HG03095 (cell line): Measurements from ENCODE around the gene SAMM50.

ENCODE experiments used
- ATAC-seq: cut with Tn5 transposase; IDR thresholded peaks from one replicate; pipeline ENCODE4 v1.9.1; 2021; ENCODE audit warnings: moderate library complexity; ENCODE audit not compliant: unreplicated experiment

Gene SAMM50

DNA sequence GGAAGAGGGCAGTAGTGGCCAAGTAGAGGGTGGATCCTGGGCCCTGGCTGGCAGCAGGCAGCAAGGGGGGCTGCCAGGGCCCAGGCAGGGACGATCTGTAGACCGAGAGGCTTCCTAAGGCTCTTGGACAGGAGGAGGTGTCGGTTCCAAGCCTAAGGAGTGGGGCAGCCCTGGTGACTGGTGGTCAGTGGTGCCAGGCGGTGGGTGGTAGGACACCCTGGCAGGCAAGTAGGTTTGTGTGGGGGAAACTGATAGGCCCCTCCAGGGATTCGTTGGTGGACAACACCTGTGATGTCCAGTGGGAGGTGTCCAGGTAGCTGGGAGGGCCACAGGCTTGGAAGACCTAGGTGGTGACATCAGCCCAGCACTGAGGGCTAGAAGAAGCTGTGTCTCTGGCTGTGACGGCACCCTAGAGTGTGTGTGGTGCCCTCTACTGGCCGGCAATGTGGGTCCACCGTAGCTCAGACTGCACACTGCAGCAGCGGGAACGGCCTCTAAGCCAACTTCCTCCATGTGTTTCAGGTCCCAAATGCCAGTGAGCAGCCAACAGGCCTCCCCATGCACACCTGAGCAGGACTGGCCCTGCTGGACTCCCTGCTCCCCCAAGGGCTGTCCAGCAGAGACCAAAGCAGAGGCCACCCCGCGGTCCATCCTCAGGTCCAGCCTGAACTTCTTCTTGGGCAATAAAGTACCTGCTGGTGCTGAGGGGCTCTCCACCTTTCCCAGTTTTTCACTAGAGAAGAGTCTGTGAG, 9.4 kb upstream of the SAMM50 start:
- ATAC-seq: no peak

DNA sequence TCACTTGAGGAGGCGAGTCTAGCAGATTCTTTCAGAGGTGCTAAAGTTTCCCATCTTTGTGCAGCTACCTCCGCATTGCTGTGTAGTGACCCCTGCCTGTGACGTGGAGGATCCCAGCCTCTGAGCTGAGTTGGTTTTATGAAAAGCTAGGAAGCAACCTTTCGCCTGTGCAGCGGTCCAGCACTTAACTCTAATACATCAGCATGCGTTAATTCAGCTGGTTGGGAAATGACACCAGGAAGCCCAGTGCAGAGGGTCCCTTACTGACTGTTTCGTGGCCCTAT, 8.9 kb upstream of the SAMM50 start:
- ATAC-seq: no peak

- ATAC-seq: no peak
Observed at GRCh38 chr22:43948836-43949406, 6.3 kb upstream of the SAMM50 start.

- ATAC-seq: no peak
Observed at GRCh38 chr22:43951391-43951790, 3.9 kb upstream of the SAMM50 start.

DNA sequence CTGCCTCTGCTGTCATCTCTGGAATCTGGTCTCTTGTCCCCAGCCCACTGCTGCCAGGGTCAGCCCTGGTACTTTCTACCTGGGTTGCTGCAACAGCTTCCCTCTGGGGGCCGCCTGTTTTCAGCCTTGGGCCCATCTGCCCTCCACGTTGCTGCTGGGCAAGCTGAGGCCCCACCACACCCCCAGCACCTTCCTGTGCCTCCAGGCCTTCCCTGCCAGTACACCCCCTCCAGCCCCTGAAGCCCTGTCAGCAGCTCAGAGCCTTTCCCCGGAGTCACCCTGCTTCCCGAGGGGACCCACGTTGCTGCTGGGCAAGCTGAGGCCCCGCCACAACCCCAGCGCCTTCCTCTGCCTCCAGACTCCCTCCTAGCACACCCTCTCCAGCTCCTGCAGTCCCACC, 3.3 kb upstream of the SAMM50 start:
- no peak for ATAC-seq

GRCh38 chr22:43953988-43954785, 1.1 kb upstream of the SAMM50 start:
- ATAC-seq: no peak

DNA sequence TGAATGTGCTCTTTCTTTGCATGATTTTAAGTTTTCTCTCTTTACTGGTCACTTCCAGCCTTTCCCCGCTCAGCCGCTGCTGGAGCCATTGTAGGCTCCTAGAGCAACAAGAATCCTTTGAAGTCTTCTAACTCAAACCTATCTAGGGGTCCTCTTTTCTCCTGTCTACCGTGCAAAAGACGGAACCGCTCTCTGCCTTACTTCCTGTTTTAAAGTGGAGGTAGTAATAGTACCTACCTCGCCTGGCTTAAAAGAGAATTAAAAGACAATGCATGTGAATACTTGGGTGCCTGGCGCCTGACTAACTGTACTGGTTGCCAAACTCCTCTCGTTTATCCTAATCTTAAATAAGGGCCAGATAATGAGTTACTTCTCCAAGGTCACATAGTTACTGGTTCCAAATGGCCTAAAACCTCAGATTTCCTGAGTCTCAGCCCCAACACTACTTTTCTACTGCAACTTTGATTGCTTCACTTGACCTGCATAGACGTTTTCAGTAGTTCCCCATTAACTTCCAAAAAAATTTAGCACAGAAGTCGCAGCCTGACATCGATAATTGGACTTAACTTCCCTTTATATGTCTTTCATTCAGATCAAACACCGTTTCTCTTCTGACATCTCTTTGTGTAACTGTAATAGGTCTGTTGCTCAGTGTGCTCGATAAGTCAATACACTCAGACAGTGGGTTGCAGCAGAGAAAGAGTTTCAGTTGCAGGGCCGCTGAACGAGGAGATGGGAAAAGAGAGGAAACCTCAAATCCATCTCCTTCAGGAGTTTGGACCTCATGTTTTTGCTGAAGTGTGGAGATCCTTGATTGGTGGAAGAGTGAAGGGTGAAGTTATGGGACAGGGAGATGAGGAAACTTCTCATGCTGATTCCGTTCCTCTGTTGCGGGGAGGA, 891 bp downstream of the SAMM50 start:
- ATAC-seq: peak; percentile 9

DNA sequence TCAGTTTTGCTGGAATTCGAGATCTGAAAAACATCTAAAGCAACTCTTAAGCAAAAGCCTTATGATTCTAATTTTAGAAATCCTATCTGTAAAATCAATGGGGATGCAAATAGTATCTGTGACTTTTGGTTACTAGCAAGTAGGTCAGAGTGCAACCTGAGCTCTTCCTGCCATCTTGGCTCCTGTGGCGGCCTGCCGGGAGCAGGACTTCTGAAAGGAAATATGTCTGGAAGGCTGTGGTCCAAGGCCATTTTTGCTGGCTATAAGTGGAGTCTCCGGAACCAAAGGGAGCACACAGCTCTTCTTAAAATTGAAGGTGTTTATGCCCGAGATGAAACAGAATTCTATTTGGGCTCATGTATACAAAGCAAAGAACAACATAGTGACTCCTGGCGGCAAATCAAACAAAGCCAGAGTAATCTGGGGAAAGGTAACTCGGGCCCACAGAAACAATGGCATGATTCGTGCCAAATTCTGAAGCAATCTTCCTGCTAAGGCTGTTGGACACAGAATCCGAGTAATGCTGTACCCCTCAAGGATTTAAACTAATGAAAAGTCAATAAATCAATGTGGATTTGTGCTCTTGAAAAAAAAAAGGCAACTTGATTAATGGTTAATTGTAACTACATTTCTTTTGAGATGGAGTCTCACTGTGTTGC, 1.7 kb downstream of the SAMM50 start:
- ATAC-seq: no peak

GRCh38 chr22:43957871-43958270, 2.6 kb downstream of the SAMM50 start:
- ATAC-seq: no peak

DNA sequence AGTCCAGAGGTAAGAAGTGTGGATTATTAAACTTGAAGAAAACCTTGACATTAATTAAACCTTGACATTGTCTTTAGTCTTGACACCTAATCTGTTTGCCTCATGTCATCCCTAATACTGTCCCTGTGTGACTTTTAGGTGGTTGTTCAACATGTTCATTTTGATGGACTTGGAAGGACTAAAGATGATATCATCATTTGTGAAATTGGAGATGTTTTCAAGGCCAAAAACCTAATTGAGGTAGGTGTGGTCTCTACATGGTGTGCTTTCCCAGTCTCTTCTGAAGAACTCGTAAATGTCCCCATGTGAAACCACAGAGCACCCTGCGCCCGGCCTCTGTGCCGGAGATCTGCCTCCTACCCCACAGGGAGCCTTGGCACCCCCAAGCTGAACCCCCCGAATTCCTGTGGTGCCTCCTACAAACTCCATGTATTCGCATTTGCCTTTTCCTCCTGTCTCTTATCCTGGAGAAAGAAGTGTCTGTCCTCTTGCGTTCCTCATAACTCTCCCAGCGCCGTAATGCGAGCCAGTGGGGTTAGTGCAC, 9.1 kb downstream of the SAMM50 start:
- no peak for ATAC-seq

- ATAC-seq: no peak
Observed at GRCh38 chr22:43967069-43967468, 11.8 kb downstream of the SAMM50 start.

- ATAC-seq: no peak
Observed at GRCh38 chr22:43968614-43969013, 13.4 kb downstream of the SAMM50 start.

- ATAC-seq: no peak
Observed at GRCh38 chr22:43969021-43969878, 14.0 kb downstream of the SAMM50 start.

DNA sequence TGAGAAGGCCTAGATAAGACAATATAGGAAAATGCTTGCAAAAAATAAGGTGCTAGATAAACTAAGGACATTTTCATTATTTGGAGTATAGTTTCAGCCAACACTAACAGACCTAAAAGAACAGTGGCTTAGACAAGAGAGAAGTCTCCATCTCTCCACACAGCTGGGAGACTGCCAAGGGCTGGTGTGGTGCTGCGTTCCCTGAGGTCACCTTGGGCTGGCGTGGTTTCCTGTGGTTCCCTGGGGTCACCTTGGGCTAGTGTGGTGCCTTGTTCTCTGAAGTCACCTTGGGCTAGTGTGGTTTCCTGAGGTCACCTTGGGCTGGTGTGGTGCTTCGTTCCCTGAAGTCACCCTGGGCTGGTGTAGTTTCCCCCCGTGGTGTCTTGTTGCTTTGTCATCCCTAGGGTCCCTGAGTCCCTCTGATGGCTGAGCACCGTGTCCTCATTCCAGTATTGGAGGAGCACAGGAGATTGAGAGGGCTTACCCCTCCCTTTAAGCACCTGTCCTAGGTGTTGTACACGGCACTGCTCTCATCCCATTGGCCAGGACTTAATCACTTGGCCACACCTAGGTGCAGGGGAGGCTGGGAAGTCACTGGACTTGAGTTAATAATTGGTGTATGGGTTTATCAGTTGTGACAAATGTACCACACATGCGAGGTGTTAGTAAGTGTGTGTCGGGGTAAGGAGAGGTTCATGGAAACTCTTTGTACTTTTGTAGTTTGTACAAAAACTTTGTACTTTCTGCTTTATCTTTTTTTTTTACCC, 14.9 kb downstream of the SAMM50 start:
- ATAC-seq: no peak

- no peak for ATAC-seq
Observed at GRCh38 chr22:43971112-43971511, 15.9 kb downstream of the SAMM50 start.

DNA sequence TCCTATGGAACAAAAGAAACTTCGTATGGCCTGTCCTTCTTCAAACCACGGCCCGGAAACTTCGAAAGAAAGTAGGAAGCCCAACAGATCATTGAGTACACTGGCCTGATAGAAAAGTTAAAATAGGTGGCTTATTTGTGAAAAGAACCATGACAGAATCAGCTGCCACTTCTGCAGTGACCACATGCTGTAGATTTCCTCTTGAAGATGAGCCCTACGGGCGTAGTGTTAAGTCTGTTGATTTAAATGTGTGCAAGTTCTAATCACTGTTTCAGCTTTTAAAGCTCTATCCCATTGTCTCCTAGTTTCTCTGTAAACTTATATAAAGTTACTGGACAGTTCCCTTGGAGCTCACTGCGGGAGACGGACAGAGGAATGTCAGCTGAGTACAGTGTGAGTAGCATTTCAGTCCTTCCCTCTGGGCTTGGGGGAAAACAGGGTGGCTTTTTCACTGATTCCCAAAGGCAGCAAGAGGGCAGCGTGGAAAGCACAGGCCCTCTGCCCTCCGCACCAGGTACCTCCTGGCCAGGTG, 17.8 kb downstream of the SAMM50 start:
- ATAC-seq: no peak

DNA sequence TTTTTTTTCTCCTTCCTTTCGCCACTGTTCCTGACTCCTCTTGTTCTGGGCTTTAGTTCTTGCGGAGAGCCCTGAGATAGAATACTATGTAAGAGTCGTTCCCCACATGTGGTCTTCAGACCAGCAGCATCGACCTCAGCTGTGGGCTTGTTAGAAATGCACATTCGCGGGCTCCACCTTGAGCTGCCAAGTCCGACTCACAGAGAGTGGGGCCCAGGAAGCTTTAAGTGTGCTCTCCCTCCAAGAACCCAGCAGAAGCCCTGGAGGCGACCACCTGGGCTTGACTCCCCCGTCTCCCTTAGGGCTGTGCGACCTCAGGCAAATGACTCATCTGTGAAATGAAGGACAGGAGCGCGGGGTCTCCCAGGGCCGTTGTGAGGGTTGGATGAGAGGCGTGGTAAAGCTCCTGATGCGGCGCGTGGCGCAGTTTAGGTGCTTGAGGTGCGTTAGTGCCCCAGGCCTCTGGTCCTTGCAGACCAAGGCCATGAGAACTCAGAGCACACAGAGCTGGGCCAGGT, 18.8 kb downstream of the SAMM50 start:
- ATAC-seq: no peak

DNA sequence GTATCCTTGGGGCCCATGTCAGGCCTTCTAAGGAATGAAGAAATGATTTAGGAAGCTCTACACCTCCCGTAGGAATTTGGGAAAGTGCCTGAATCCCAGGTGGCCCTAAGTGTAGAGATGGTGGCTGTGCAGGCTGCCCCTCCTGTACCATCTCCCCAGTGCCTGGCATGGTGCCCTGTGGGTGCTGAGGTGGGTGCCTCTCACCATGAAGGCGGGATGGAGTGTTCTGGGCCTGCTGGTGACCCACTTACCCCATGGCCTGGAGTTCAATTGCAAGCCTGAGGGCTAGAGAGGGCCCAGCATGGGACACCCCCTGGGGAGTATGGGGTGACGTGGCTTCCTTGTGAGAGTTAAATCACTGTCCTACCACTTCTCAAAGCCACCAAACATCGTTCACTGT, 19.8 kb downstream of the SAMM50 start:
- ATAC-seq: no peak
